GM12878 (cell line): ENCODE measurements around the gene SYCP2. TPM values are rescaled to one million over a fixed set of nuclear protein-coding genes. Genes with fewer than 3 reads are reported as not detected.

Source experiments
- ATAC-seq: fragments of 200-7000 bp; cut with Tn5 transposase; 3 replicates; pipeline ENCODE4 v1.9.1; 2020; ENCODE audit warnings: mild to moderate bottlenecking, moderate library complexity
- BruUV-seq: library from RNA; stranded (reverse); fragments of 400-500 nt; replicated peaks from 2 replicates; lab custom pipeline; 2021; lab: Mats Ljungman, UMichigan
- CTCF ChIA-PET: fragments of 300-600 bp; sonication (Branson Sonifier 250); formaldehyde crosslinking; extraction: SDS; loops from one replicate; lab custom pipeline; 2021; ENCODE audit warnings: inconsistent platforms; lab: Yijun Ruan, JAX
- POLR2A ChIA-PET: fragments of 350-600 bp; formaldehyde crosslinking; extraction: SDS; loops from one replicate; lab custom pipeline; 2021; ENCODE audit warnings: inconsistent platforms; lab: Charles Lee
- RAD21 ChIA-PET: fragments of 300-600 bp; sonication (Branson Sonifier 250); formaldehyde crosslinking; loops from one replicate; lab custom pipeline; 2023; ENCODE audit warnings: antibody characterized with exemption; ENCODE audit not compliant: unreplicated experiment; lab: Charles Lee
- SMC1A ChIA-PET: fragments of 300-600 bp; sonication (Branson Sonifier 250); formaldehyde crosslinking; loops from one replicate; lab custom pipeline; 2023; ENCODE audit not compliant: unreplicated experiment, uncharacterized antibody; lab: Charles Lee
- DNase-seq: peaks from one replicate; pipeline ENCODE4 v3.0.0-alpha.2; 2011; ENCODE audit warnings: low read depth, low spot score
- FAIRE-seq: peaks from 3 replicates; lab custom pipeline; 2011; peaks lifted over from hg19 to GRCh38; lab: Jason Lieb, UNC
- H2AFZ ChIP-seq: 2 replicates; pipeline ENCODE4 v1.6.0; 2011; ENCODE audit warnings: low read depth, low read length, control low read depth; ENCODE audit not compliant: control insufficient read depth
- H3K27ac ChIP-seq: 2 replicates; pipeline ENCODE4 v1.5.1; 2011; ENCODE audit warnings: control low read depth; ENCODE audit not compliant: control insufficient read depth, insufficient read depth
- H3K27me3 ChIP-seq, 2 experiments: replicated peaks in 1 of 2; 2 replicates each; pipeline versions ENCODE4 v1.6.0 to v1.6.1; 2011; ENCODE audit warnings: low read length in 1 of 2; ENCODE audit not compliant: control insufficient read depth in 2 of 2, insufficient read depth in 2 of 2
- H3K36me3 ChIP-seq, 2 experiments: 2 replicates each; pipeline ENCODE4 v1.5.1; 2011; ENCODE audit warnings: low read length in 1 of 2; ENCODE audit not compliant: control insufficient read depth in 2 of 2, insufficient read depth in 2 of 2
- H3K4me1 ChIP-seq: 2 replicates; pipeline ENCODE4 v1.6.1; 2011; ENCODE audit warnings: mild to moderate bottlenecking, low read length, moderate library complexity, mixed read lengths; ENCODE audit not compliant: control insufficient read depth, insufficient read depth
- H3K4me2 ChIP-seq: 2 replicates; pipeline ENCODE4 v1.6.0; 2011; ENCODE audit warnings: control low read depth; ENCODE audit not compliant: control insufficient read depth, insufficient read depth
- H3K4me3 ChIP-seq: fragments of 200-600 bp; sonication (generic); 2 replicates; pipeline ENCODE4 v1.5.1; 2016
- H3K79me2 ChIP-seq: 2 replicates; pipeline ENCODE4 v1.6.0; 2011; ENCODE audit warnings: low read length; ENCODE audit not compliant: control insufficient read depth, insufficient read depth
- H3K9ac ChIP-seq: 2 replicates; pipeline ENCODE4 v1.8.0; 2011; ENCODE audit warnings: low read length, control low read depth, mixed read lengths; ENCODE audit not compliant: control insufficient read depth, insufficient read depth
- H3K9me3 ChIP-seq: replicated peaks from 3 replicates; pipeline ENCODE4 v1.5.1; 2011; ENCODE audit warnings: mild to moderate bottlenecking, low read length; ENCODE audit not compliant: control insufficient read depth, insufficient read depth
- H4K20me1 ChIP-seq: 2 replicates; pipeline ENCODE4 v1.6.0; 2011; ENCODE audit not compliant: control insufficient read depth, insufficient read depth
- BCL3 ChIP-seq: IDR thresholded peaks from 2 replicates; pipeline ENCODE4 v1.6.1; 2011; ENCODE audit warnings: borderline replicate concordance, low read depth, mild to moderate bottlenecking, moderate library complexity, low read length; ENCODE audit not compliant: insufficient read depth, poor library complexity, severe bottlenecking
- HDGF ChIP-seq: fragments of 450-650 bp; IDR thresholded peaks from 2 replicates; pipeline ENCODE4 v1.6.1; 2016; ENCODE audit warnings: antibody characterized with exemption
- RFX5 ChIP-seq: IDR thresholded peaks from 2 replicates; pipeline ENCODE4 v1.6.1; 2011; ENCODE audit warnings: low read depth, low read length, improper control_type of control experiment
- SMARCA5 ChIP-seq: fragments of 450-650 bp; IDR thresholded peaks from 2 replicates; pipeline ENCODE4 v1.6.1; 2017; ENCODE audit warnings: mild to moderate bottlenecking
- SPI1 ChIP-seq: IDR thresholded peaks from 2 replicates; pipeline ENCODE4 v1.6.1; 2011; ENCODE audit warnings: low read depth, mild to moderate bottlenecking, low read length, moderate library complexity, borderline replicate concordance; ENCODE audit not compliant: insufficient read depth
- WRNIP1 ChIP-seq: IDR thresholded peaks from 2 replicates; pipeline ENCODE4 v1.6.1; 2011; ENCODE audit warnings: low read depth, low read length, improper control_type of control experiment, borderline replicate concordance
- WGBS: methylation state at CpG from one replicate; pipeline ENCODE4 v1.1.6; 2016; ENCODE audit warnings: low lambda C conversion rate; ENCODE audit not compliant: insufficient replicate concordance, insufficient coverage; ENCODE audit errors: missing lambda C conversion rate; 5-methylcytosine and 5-hydroxymethylcytosine counted together
- in situ Hi-C: fragments of 300-500 bp; cut with MboI; formaldehyde crosslinking; loops from 9 replicates; pipeline ENCODE4 v1.14.3; 2018; ENCODE audit warnings: mixed read lengths
- intact Hi-C: fragments of 100-400 bp; cut with micrococcal nuclease; formaldehyde crosslinking; loops from one replicate; pipeline ENCODE4 v1.14.2; 2022; ENCODE audit not compliant: unreplicated experiment
- polyA plus RNA-seq, 11 experiments: library from polyadenylated mRNA; depleted of rRNA in 4 of 11; unstranded in 6 of 11; stranded (reverse) in 5 of 11; fragments of >200 nt; fragmentation: Nextera tagmentation in 4 of 11; fragmentation: Illumina TruSeq in 1 of 11; extraction: Ambion mirVana in 4 of 11; extraction: Trizol in 1 of 11; gene quantifications; 1 replicate in 1 of 11; 2 replicates in 10 of 11; pipeline versions ENCODE4 v1.2.1 to v1.2.3, GENCODE V29; 2011 to 2016; ENCODE audit warnings: inconsistent platforms in 2 of 11, missing spikeins in 2 of 11, low read depth in 1 of 11
- total RNA-seq, 4 experiments: library from RNA; depleted of rRNA in 3 of 4; stranded (reverse); fragments of >200 nt in 3 of 4; fragmentation: Illumina TruSeq in 1 of 4; extraction: Trizol in 1 of 4; gene quantifications; 2 replicates each; pipeline versions ENCODE4 v1.2.1 to v1.2.3, GENCODE V29; 2013 to 2021

Gene SYCP2
- total and polyA plus RNA-seq, 10 of the 15 experiments (the other 5 are each of a cell fraction or from before 2014, with no cell fraction given) = 0.01 to 0.18 (median 0.09) TPM; not detected in 2

DNA sequence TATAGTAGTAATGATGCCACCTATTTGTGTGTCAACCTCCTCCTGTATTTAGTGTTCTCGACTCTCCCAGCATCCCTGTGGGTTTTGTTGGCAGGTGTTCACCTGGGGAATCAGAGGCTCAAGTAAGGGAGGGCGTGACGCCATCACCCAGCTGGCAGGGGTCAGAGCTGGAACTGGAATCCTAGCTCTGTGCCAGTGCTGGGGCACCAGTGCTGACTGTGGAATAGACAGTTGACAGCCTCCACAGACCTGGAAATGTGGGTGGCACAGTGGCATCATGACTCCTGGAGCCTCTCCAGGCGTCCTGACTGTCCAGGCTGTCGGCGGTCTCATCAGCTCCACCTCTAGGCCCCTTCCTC lies 102.8 kb downstream of the SYCP2 start (continued):
- TF ChIP-seq BCL3 (no peak), WRNIP1 (no peak), HDGF (no peak), RFX5 (no peak), SMARCA5 (no peak)

GRCh38 chr20:59829786-59830664 lies 103.4 kb downstream of the SYCP2 start:
- no peak for ATAC-seq
- intact Hi-C loops = no loop called here
- 13% methylated on average over 12 of the region's 12 CpGs for WGBS

More at GRCh38 chr20:59829786-59830664, 103.4 kb downstream of the SYCP2 start:
- no peak for FAIRE-seq
- BruUV-seq = no TSS peak
- peaks cover 11% of the 10 kb centered on the region for H3K4me1 ChIP-seq
- no peak overlapping the region for H3K27ac ChIP-seq
- no peak for DNase-seq
- H3K27me3 ChIP-seq = peaks cover 0 to 2% of the 10 kb centered on the region in 2 experiments; a peak in 2 of 4 replicates
- no peaks in the 10 kb centered on the region for H4K20me1 ChIP-seq
- H3K79me2 ChIP-seq = no peaks in the 10 kb centered on the region
- POLR2A ChIA-PET = no interaction called here
- H2AFZ ChIP-seq = no peak overlapping the region
- CTCF ChIA-PET = interaction anchor here (1.1 kb wide), 1 partner anchor 18 kb away, joined by 3 read pairs; no protein-coding TSS in a partner anchor
- H3K9ac ChIP-seq = no peak overlapping the region
- SMC1A ChIA-PET = interaction anchor here (2.0 kb wide), 1 partner anchor 47 kb away, joined by 6 read pairs; no protein-coding TSS in a partner anchor
- in situ Hi-C loops = no loop called here
- no peaks in the 10 kb centered on the region for H3K9me3 ChIP-seq
- H3K36me3 ChIP-seq = no peaks in the 10 kb centered on the region
- no peak overlapping the region for H3K4me3 ChIP-seq
- TF ChIP-seq SPI1 (peak; percentile 41; the same call in 1 of the 2 replicates), HDGF (no peak)
- no peak overlapping the region for H3K4me2 ChIP-seq
- RAD21 ChIA-PET = interaction anchor here (1.2 kb wide), 1 partner anchor 47 kb away, joined by 3 read pairs; no protein-coding TSS in a partner anchor
